ENCODE results near the gene WTAP.
"Not testable (repeated sequence)": the region's sequence is repeated elsewhere in the genome, so short reads cannot be mapped to it uniquely, and the experiment has no call there.

Gene WTAP

GRCh38 chr6:159726918-159727716, at the start of gene WTAP:
Gene WTAP (plus strand): TSS chr6:159727506. CDS start chr6:159736266, 8,760 bp downstream.
- DNase-seq (ENCODE audit: low spot score) = peak; percentile 96

GRCh38 chr6:159677506-159678165, 49.7 kb upstream of the WTAP start:
- DNase-seq (ENCODE audit: low spot score) = no peak

- DNase-seq (ENCODE audit: low spot score) = no peak
These were observed 48.7 kb upstream of the WTAP start for GRCh38 chr6:159678574-159678973.

GRCh38 chr6:159679091-159680077, 47.9 kb upstream of the WTAP start:
- no peak for DNase-seq (ENCODE audit: low spot score)

GRCh38 chr6:159680104-159680503, 47.2 kb upstream of the WTAP start:
- DNase-seq (ENCODE audit: low spot score) = no peak

- DNase-seq (ENCODE audit: low spot score) = no peak
These were observed 46.0 kb upstream of the WTAP start for GRCh38 chr6:159681191-159681880.

GRCh38 chr6:159682295-159682694, 45.0 kb upstream of the WTAP start:
- no peak for DNase-seq (ENCODE audit: low spot score)

- no peak for DNase-seq (ENCODE audit: low spot score)
These were observed 44.5 kb upstream of the WTAP start for GRCh38 chr6:159682810-159683209.

GRCh38 chr6:159684013-159684304, 43.3 kb upstream of the WTAP start:
- DNase-seq (ENCODE audit: low spot score) = no peak

- DNase-seq (ENCODE audit: low spot score) = no peak
These were observed 41.3 kb upstream of the WTAP start for GRCh38 chr6:159686040-159686439.

GRCh38 chr6:159686703-159687102, 40.6 kb upstream of the WTAP start:
- DNase-seq (ENCODE audit: low spot score) = no peak

GRCh38 chr6:159687341-159687740, 40.0 kb upstream of the WTAP start:
- DNase-seq (ENCODE audit: low spot score) = no peak

- no peak for DNase-seq (ENCODE audit: low spot score)
These were observed 38.9 kb upstream of the WTAP start for GRCh38 chr6:159688266-159688905.

- DNase-seq (ENCODE audit: low spot score) = no peak
These were observed 38.3 kb upstream of the WTAP start for GRCh38 chr6:159689001-159689400.

- DNase-seq (ENCODE audit: low spot score) = not testable (repeated sequence)
These were observed 37.2 kb upstream of the WTAP start for GRCh38 chr6:159690135-159690534.

- DNase-seq (ENCODE audit: low spot score) = peak; percentile 40
These were observed 36.0 kb upstream of the WTAP start for GRCh38 chr6:159691133-159691962.

GRCh38 chr6:159691963-159692287, 35.4 kb upstream of the WTAP start:
- DNase-seq (ENCODE audit: low spot score) = no peak

GRCh38 chr6:159692303-159693127, 34.8 kb upstream of the WTAP start:
- peak; percentile 50 for DNase-seq (ENCODE audit: low spot score)

GRCh38 chr6:159693128-159693893, 34.0 kb upstream of the WTAP start, which contains the start of gene SOD2:
Gene SOD2 (minus strand): TSS chr6:159693241. CDS start chr6:159693167, 74 bp downstream.
- peak; percentile 88 for DNase-seq (ENCODE audit: low spot score)

Measured in SW480 (cell line).